Glutamatergic neuron (in vitro differentiated cells): ENCODE measurements around the gene CCDC78. TPM values are rescaled to one million over a fixed set of nuclear protein-coding genes. Genes with fewer than 3 reads are reported as not detected.

Experiments
- DNase-seq: peaks from one replicate; pipeline ENCODE4 v3.0.0; 2022
- H3K27ac Mint-ChIP-seq: one replicate; pipeline ENCODE4 v1.8.0; 2020; ENCODE audit warnings: mild to moderate bottlenecking, mixed read lengths, inconsistent platforms; ENCODE audit not compliant: unreplicated experiment
- H3K27me3 Mint-ChIP-seq: one replicate; pipeline ENCODE4 v1.8.0; 2020; ENCODE audit warnings: mild to moderate bottlenecking, moderate library complexity, mixed read lengths, inconsistent platforms; ENCODE audit not compliant: unreplicated experiment
- H3K36me3 Mint-ChIP-seq: one replicate; pipeline ENCODE4 v1.8.0; 2020; ENCODE audit warnings: mild to moderate bottlenecking, mixed read lengths, inconsistent platforms; ENCODE audit not compliant: unreplicated experiment
- H3K4me1 Mint-ChIP-seq: one replicate; pipeline ENCODE4 v1.8.0; 2020; ENCODE audit warnings: mild to moderate bottlenecking, low read depth, mixed read lengths, inconsistent platforms; ENCODE audit not compliant: unreplicated experiment
- H3K4me3 Mint-ChIP-seq: one replicate; pipeline ENCODE4 v1.8.0; 2020; ENCODE audit warnings: mild to moderate bottlenecking, mixed read lengths, inconsistent platforms; ENCODE audit not compliant: unreplicated experiment
- H3K9me3 Mint-ChIP-seq: one replicate; pipeline ENCODE4 v1.8.0; 2020; ENCODE audit warnings: mild to moderate bottlenecking, moderate library complexity, mixed read lengths, inconsistent platforms; ENCODE audit not compliant: unreplicated experiment
- CTCF ChIP-seq: fragments of 200-600 bp; sonication (generic); IDR thresholded peaks from one replicate; pipeline ENCODE4 v1.5.0; 2021; ENCODE audit not compliant: partially characterized antibody, unreplicated experiment
- total RNA-seq: library from RNA; stranded (reverse); fragmentation: NEBNext Ultra II Directional; extraction: Animal tissue kit (Norgen Biotek cat#: 25700); gene quantifications from one replicate; pipeline ENCODE4 v1.2.1, GENCODE V29; 2021; ENCODE audit not compliant: unreplicated experiment

Gene CCDC78
- total RNA-seq, 1 donor from 2014 or later = 18.9 TPM

- H3K9me3 Mint-ChIP-seq = peaks cover 20% of the 10 kb centered on the region
- TF ChIP-seq CTCF = no peak
- H3K27ac Mint-ChIP-seq = no peak overlapping the region
- no peaks in the 10 kb centered on the region for H3K36me3 Mint-ChIP-seq
- H3K4me3 Mint-ChIP-seq = peak overlapping the region; percentile 85
- H3K4me1 Mint-ChIP-seq = peaks cover 17% of the 10 kb centered on the region
- H3K27me3 Mint-ChIP-seq = peaks cover 25% of the 10 kb centered on the region
- DNase-seq = no peak
Measured at GRCh38 chr16:716768-717325, 9.4 kb downstream of the CCDC78 start.

DNA sequence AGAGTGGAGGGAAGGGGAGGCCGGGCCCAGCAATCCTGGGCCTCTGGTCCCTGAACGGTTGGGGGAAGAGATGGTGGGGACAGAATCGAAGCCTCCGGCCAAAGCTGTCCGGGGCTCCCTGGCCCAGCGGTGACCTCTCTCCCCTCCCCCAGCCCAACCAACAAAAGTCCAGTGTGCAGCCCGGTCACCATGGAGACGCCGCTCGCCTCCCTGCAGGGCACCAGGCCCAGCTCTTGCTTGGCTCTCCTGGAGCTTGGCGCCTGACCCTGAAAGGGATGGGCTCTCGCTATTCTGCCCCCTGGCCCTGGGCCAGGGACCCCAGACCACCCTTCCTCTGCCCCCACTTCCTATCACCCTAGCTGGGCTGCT lies 10.1 kb downstream of the CCDC78 start:
- peak; percentile 79 for DNase-seq
- Mint-ChIP-seq H3K4me1 (peaks cover 19% of the 10 kb centered on the region), H3K9me3 (peaks cover 20% of the 10 kb centered on the region), H3K27ac (peak overlapping the region; percentile 85), H3K27me3 (peaks cover 25% of the 10 kb centered on the region), H3K4me3 (peak overlapping the region; percentile 85), H3K36me3 (no peaks in the 10 kb centered on the region)
- TF ChIP-seq CTCF = no peak

GRCh38 chr16:715477-716199 lies 10.6 kb downstream of the CCDC78 start:
- H3K9me3 Mint-ChIP-seq = peaks cover 20% of the 10 kb centered on the region
- peaks cover 25% of the 10 kb centered on the region for H3K27me3 Mint-ChIP-seq
- H3K4me1 Mint-ChIP-seq = peaks cover 20% of the 10 kb centered on the region
- peak; percentile 11 for TF ChIP-seq CTCF
- peak overlapping the region; percentile 85 for H3K4me3 Mint-ChIP-seq
- peak overlapping the region; percentile 85 for H3K27ac Mint-ChIP-seq
- peak; percentile 72 for DNase-seq
- no peaks in the 10 kb centered on the region for H3K36me3 Mint-ChIP-seq

- peak; percentile 98 for DNase-seq
- Mint-ChIP-seq H3K4me3 (peak within 1 kb of the TSS; percentile 85), H3K27me3 (peaks cover 19% of the 10 kb centered on the region), H3K4me1 (peaks cover 19% of the 10 kb centered on the region), H3K36me3 (no peaks in the 10 kb centered on the region), H3K27ac (peak within 1 kb of the TSS; percentile 85), H3K9me3 (peaks cover 17% of the 10 kb centered on the region)
- no peak for TF ChIP-seq CTCF
Measured at GRCh38 chr16:714558-715476, 11.4 kb downstream of the CCDC78 start, which contains the start of gene METRN. METRN (plus strand) TSS chr16:715118; CDS start chr16:715290, 172 bp downstream.
